SK-N-MC (cell line): ENCODE data around the gene TAF11L13.
"Not testable (repeated sequence)": the region's sequence is repeated elsewhere in the genome, so short reads cannot be mapped to it uniquely, and the experiment has no call there.

Source experiments
- EZH2 ChIP-seq: fragments of 200-600 bp; sonication (generic); IDR thresholded peaks from one replicate; pipeline ENCODE4 v1.6.1; 2017; ENCODE audit warnings: antibody characterized with exemption
- FOXP2 ChIP-seq: optimal IDR thresholded peaks from 2 replicates; pipeline ENCODE3; 2011; ENCODE audit warnings: mild to moderate bottlenecking, moderate library complexity; ENCODE audit not compliant: insufficient read depth; ENCODE audit errors: extremely low read length, control extremely low read depth
- POLR2AphosphoS5 ChIP-seq: IDR thresholded peaks from 2 replicates; pipeline ENCODE4 v1.6.1; 2012; ENCODE audit warnings: mild to moderate bottlenecking, low read depth, low read length, borderline replicate concordance

- TF ChIP-seq POLR2AphosphoS5, EZH2, FOXP2: not testable (repeated sequence)
Measured at GRCh38 chr5:17594255-17594654, 37.6 kb upstream of the TAF11L13 start, which contains the start of gene TAF11L9.
